ENCODE results near the gene MMP25.
"Not testable (repeated sequence)": the region's sequence is repeated elsewhere in the genome, so short reads cannot be mapped to it uniquely, and the experiment has no call there.

The MMP25 gene

GRCh38 chr16:3068487-3068886 lies 22.1 kb downstream of the MMP25 start:
- Histone ChIP-seq H3K4me3 (ENCODE audit: low read depth, low read length) (no peak overlapping the region), H3K27me3 (ENCODE audit: insufficient read depth, low read length) (peaks cover 2% of the 10 kb centered on the region; the same call in 1 of the 2 replicates), H2AFZ (ENCODE audit: low read length, unreplicated experiment) (no peak overlapping the region), H3K4me1 (ENCODE audit: control insufficient read depth, insufficient read depth, low read length, unreplicated experiment) (peaks cover 11% of the 10 kb centered on the region), H3K36me3 (ENCODE audit: insufficient read depth, low read length) (no peaks in the 10 kb centered on the region), H3K27ac (ENCODE audit: low read depth, low read length) (no peak overlapping the region), H3K79me2 (ENCODE audit: control insufficient read depth, insufficient read depth, low read length, unreplicated experiment) (no peaks in the 10 kb centered on the region)

GRCh38 chr16:3069146-3069545 lies 22.8 kb downstream of the MMP25 start:
- H3K4me1 ChIP-seq (ENCODE audit: control insufficient read depth, insufficient read depth, low read length, unreplicated experiment) = peaks cover 11% of the 10 kb centered on the region
- not testable (repeated sequence) for H3K36me3 ChIP-seq (ENCODE audit: insufficient read depth, low read length); H2AFZ ChIP-seq (ENCODE audit: low read length, unreplicated experiment); H3K79me2 ChIP-seq (ENCODE audit: control insufficient read depth, insufficient read depth, low read length, unreplicated experiment); H3K4me3 ChIP-seq (ENCODE audit: low read depth, low read length); H3K27me3 ChIP-seq (ENCODE audit: insufficient read depth, low read length); H3K27ac ChIP-seq (ENCODE audit: low read depth, low read length)

- Histone ChIP-seq H3K4me3 (ENCODE audit: low read depth, low read length) (no peak overlapping the region), H2AFZ (ENCODE audit: low read length, unreplicated experiment) (no peak overlapping the region), H3K36me3 (ENCODE audit: insufficient read depth, low read length) (no peaks in the 10 kb centered on the region), H3K79me2 (ENCODE audit: control insufficient read depth, insufficient read depth, low read length, unreplicated experiment) (no peaks in the 10 kb centered on the region), H3K27me3 (ENCODE audit: insufficient read depth, low read length) (peaks cover 18% of the 10 kb centered on the region), H3K4me1 (ENCODE audit: control insufficient read depth, insufficient read depth, low read length, unreplicated experiment) (peaks cover 2% of the 10 kb centered on the region), H3K27ac (ENCODE audit: low read depth, low read length) (no peak overlapping the region)
These were observed 24.3 kb downstream of the MMP25 start for GRCh38 chr16:3070608-3071111.

- H3K4me1 ChIP-seq (ENCODE audit: control insufficient read depth, insufficient read depth, low read length, unreplicated experiment) = no peaks in the 10 kb centered on the region
These were observed 25.3 kb downstream of the MMP25 start for GRCh38 chr16:3071655-3072054.

GRCh38 chr16:3072148-3072547 lies 25.8 kb downstream of the MMP25 start:
- not testable (repeated sequence) for H3K4me3 ChIP-seq (ENCODE audit: low read depth, low read length); H3K79me2 ChIP-seq (ENCODE audit: control insufficient read depth, insufficient read depth, low read length, unreplicated experiment); H3K27ac ChIP-seq (ENCODE audit: low read depth, low read length); H2AFZ ChIP-seq (ENCODE audit: low read length, unreplicated experiment); H3K36me3 ChIP-seq (ENCODE audit: insufficient read depth, low read length); H3K4me1 ChIP-seq (ENCODE audit: control insufficient read depth, insufficient read depth, low read length, unreplicated experiment)
- H3K27me3 ChIP-seq (ENCODE audit: insufficient read depth, low read length) = peaks cover 18% of the 10 kb centered on the region

More at GRCh38 chr16:3071655-3072054, 25.3 kb downstream of the MMP25 start:
- Histone ChIP-seq H2AFZ (ENCODE audit: low read length, unreplicated experiment) (no peak overlapping the region), H3K27ac (ENCODE audit: low read depth, low read length) (no peak overlapping the region), H3K36me3 (ENCODE audit: insufficient read depth, low read length) (no peaks in the 10 kb centered on the region), H3K27me3 (ENCODE audit: insufficient read depth, low read length) (peaks cover 18% of the 10 kb centered on the region), H3K4me3 (ENCODE audit: low read depth, low read length) (no peak overlapping the region), H3K79me2 (ENCODE audit: control insufficient read depth, insufficient read depth, low read length, unreplicated experiment) (no peaks in the 10 kb centered on the region)

- H2AFZ ChIP-seq (ENCODE audit: low read length, unreplicated experiment); H3K4me3 ChIP-seq (ENCODE audit: low read depth, low read length); H3K36me3 ChIP-seq (ENCODE audit: insufficient read depth, low read length); H3K79me2 ChIP-seq (ENCODE audit: control insufficient read depth, insufficient read depth, low read length, unreplicated experiment); H3K4me1 ChIP-seq (ENCODE audit: control insufficient read depth, insufficient read depth, low read length, unreplicated experiment); H3K27ac ChIP-seq (ENCODE audit: low read depth, low read length): not testable (repeated sequence)
- peaks cover 20% of the 10 kb centered on the region for H3K27me3 ChIP-seq (ENCODE audit: insufficient read depth, low read length)
These were observed 26.4 kb downstream of the MMP25 start for GRCh38 chr16:3072576-3073263.

GRCh38 chr16:3073448-3073847 lies 27.1 kb downstream of the MMP25 start:
- Histone ChIP-seq H3K27me3 (ENCODE audit: insufficient read depth, low read length) (peaks cover 23% of the 10 kb centered on the region), H3K36me3 (ENCODE audit: insufficient read depth, low read length) (no peaks in the 10 kb centered on the region), H3K79me2 (ENCODE audit: control insufficient read depth, insufficient read depth, low read length, unreplicated experiment) (no peaks in the 10 kb centered on the region), H3K4me1 (ENCODE audit: control insufficient read depth, insufficient read depth, low read length, unreplicated experiment) (no peaks in the 10 kb centered on the region), H3K27ac (ENCODE audit: low read depth, low read length) (no peak overlapping the region), H3K4me3 (ENCODE audit: low read depth, low read length) (no peak overlapping the region), H2AFZ (ENCODE audit: low read length, unreplicated experiment) (no peak overlapping the region)

GRCh38 chr16:3074860-3075522 lies 28.6 kb downstream of the MMP25 start:
- no peak overlapping the region for H3K27ac ChIP-seq (ENCODE audit: low read depth, low read length)

GRCh38 chr16:3075523-3075915 lies 29.2 kb downstream of the MMP25 start:
- H3K36me3 ChIP-seq (ENCODE audit: insufficient read depth, low read length) = no peaks in the 10 kb centered on the region
- no peaks in the 10 kb centered on the region for H3K79me2 ChIP-seq (ENCODE audit: control insufficient read depth, insufficient read depth, low read length, unreplicated experiment)
- H2AFZ ChIP-seq (ENCODE audit: low read length, unreplicated experiment) = no peak overlapping the region
- no peak overlapping the region for H3K4me3 ChIP-seq (ENCODE audit: low read depth, low read length)
- H3K27ac ChIP-seq (ENCODE audit: low read depth, low read length) = no peak overlapping the region
- no peaks in the 10 kb centered on the region for H3K4me1 ChIP-seq (ENCODE audit: control insufficient read depth, insufficient read depth, low read length, unreplicated experiment)
- peaks cover 43% of the 10 kb centered on the region for H3K27me3 ChIP-seq (ENCODE audit: insufficient read depth, low read length)

More at GRCh38 chr16:3074860-3075522, 28.6 kb downstream of the MMP25 start:
- Histone ChIP-seq H3K79me2 (ENCODE audit: control insufficient read depth, insufficient read depth, low read length, unreplicated experiment) (no peaks in the 10 kb centered on the region), H3K4me1 (ENCODE audit: control insufficient read depth, insufficient read depth, low read length, unreplicated experiment) (no peaks in the 10 kb centered on the region), H3K4me3 (ENCODE audit: low read depth, low read length) (no peak overlapping the region), H3K27me3 (ENCODE audit: insufficient read depth, low read length) (peaks cover 38% of the 10 kb centered on the region), H2AFZ (ENCODE audit: low read length, unreplicated experiment) (no peak overlapping the region), H3K36me3 (ENCODE audit: insufficient read depth, low read length) (no peaks in the 10 kb centered on the region)

- H3K4me3 ChIP-seq (ENCODE audit: low read depth, low read length); H3K27ac ChIP-seq (ENCODE audit: low read depth, low read length); H2AFZ ChIP-seq (ENCODE audit: low read length, unreplicated experiment); H3K4me1 ChIP-seq (ENCODE audit: control insufficient read depth, insufficient read depth, low read length, unreplicated experiment); H3K79me2 ChIP-seq (ENCODE audit: control insufficient read depth, insufficient read depth, low read length, unreplicated experiment); H3K36me3 ChIP-seq (ENCODE audit: insufficient read depth, low read length): not testable (repeated sequence)
- peaks cover 43% of the 10 kb centered on the region for H3K27me3 ChIP-seq (ENCODE audit: insufficient read depth, low read length)
These were observed 29.6 kb downstream of the MMP25 start for GRCh38 chr16:3075946-3076345.

GRCh38 chr16:3076577-3076976 lies 30.2 kb downstream of the MMP25 start:
- Histone ChIP-seq H3K27ac (ENCODE audit: low read depth, low read length) (no peak overlapping the region), H2AFZ (ENCODE audit: low read length, unreplicated experiment) (no peak overlapping the region), H3K79me2 (ENCODE audit: control insufficient read depth, insufficient read depth, low read length, unreplicated experiment) (no peaks in the 10 kb centered on the region), H3K36me3 (ENCODE audit: insufficient read depth, low read length) (no peaks in the 10 kb centered on the region), H3K27me3 (ENCODE audit: insufficient read depth, low read length) (peaks cover 43% of the 10 kb centered on the region), H3K4me1 (ENCODE audit: control insufficient read depth, insufficient read depth, low read length, unreplicated experiment) (no peaks in the 10 kb centered on the region), H3K4me3 (ENCODE audit: low read depth, low read length) (no peak overlapping the region)

All from ACC112 (cell line).